CD4-positive, alpha-beta memory T cell (primary cell): ENCODE results near the gene COL6A5. TPM values are rescaled to one million over a fixed set of nuclear protein-coding genes. Genes with fewer than 3 reads are reported as not detected.

Experiments
- CTCF ChIA-PET: fragments of 350-600 bp; sonication (Branson Sonifier 250); formaldehyde crosslinking; loops from one replicate; lab custom pipeline; 2021; ENCODE audit warnings: inconsistent platforms; ENCODE audit not compliant: partially characterized antibody; lab: Charles Lee
- POLR2A ChIA-PET: fragments of 350-600 bp; sonication (Branson Sonifier 250); formaldehyde crosslinking; loops from one replicate; lab custom pipeline; 2021; ENCODE audit not compliant: partially characterized antibody; lab: Charles Lee
- DNase-seq, 5 donors: peaks; one replicate each; pipeline versions ENCODE4 v3.0.0 to v3.0.0-alpha.2; 2020 to 2022; ENCODE audit warnings: mixed read lengths in 1 of 5
- H3K27ac ChIP-seq: one replicate; pipeline ENCODE4 v1.7.0; 2013; ENCODE audit warnings: low read depth, low read length
- H3K27me3 ChIP-seq: 2 replicates; pipeline ENCODE4 v1.7.0; 2013; ENCODE audit warnings: mild to moderate bottlenecking, low read length, moderate library complexity; ENCODE audit not compliant: insufficient read depth
- H3K36me3 ChIP-seq: 2 replicates; pipeline ENCODE4 v1.7.0; 2013; ENCODE audit warnings: mild to moderate bottlenecking, low read length, moderate library complexity; ENCODE audit not compliant: insufficient read depth
- H3K4me1 ChIP-seq: 2 replicates; pipeline ENCODE4 v1.7.0; 2013; ENCODE audit warnings: mild to moderate bottlenecking, low read length, moderate library complexity; ENCODE audit not compliant: insufficient read depth
- H3K4me3 ChIP-seq, 2 donors: one replicate each; pipeline ENCODE4 v1.7.0; 2013; ENCODE audit warnings: low read length in 2 of 2, mild to moderate bottlenecking in 1 of 2
- H3K9me3 ChIP-seq, 2 donors: one replicate each; pipeline ENCODE4 v1.7.0; 2013; ENCODE audit warnings: low read length in 2 of 2, control low read depth in 1 of 2; ENCODE audit not compliant: control insufficient read depth in 1 of 2
- H3K27ac Mint-ChIP-seq, 7 donors: one replicate each; pipeline ENCODE4 v1.8.0; 2020 to 2021; ENCODE audit warnings: mixed read lengths in 7 of 7, mild to moderate bottlenecking in 6 of 7, inconsistent platforms in 3 of 7, moderate library complexity in 3 of 7
- H3K27me3 Mint-ChIP-seq, 2 donors: one replicate each; pipeline ENCODE4 v1.8.0; 2020 to 2021; ENCODE audit warnings: mixed read lengths in 2 of 2
- H3K36me3 Mint-ChIP-seq, 2 donors: one replicate each; pipeline ENCODE4 v1.8.0; 2020 to 2021; ENCODE audit warnings: mixed read lengths in 2 of 2, inconsistent platforms in 1 of 2, mild to moderate bottlenecking in 1 of 2
- H3K4me1 Mint-ChIP-seq, 4 donors: one replicate each; pipeline ENCODE4 v1.8.0; 2020 to 2021; ENCODE audit warnings: mixed read lengths in 4 of 4, mild to moderate bottlenecking in 1 of 4
- H3K4me3 Mint-ChIP-seq, 8 donors: one replicate each; pipeline ENCODE4 v1.8.0; 2020 to 2021; ENCODE audit warnings: mixed read lengths in 8 of 8, mild to moderate bottlenecking in 7 of 8, moderate library complexity in 6 of 8, inconsistent platforms in 3 of 8
- H3K9me3 Mint-ChIP-seq, 8 donors: one replicate each; pipeline ENCODE4 v1.8.0; 2020 to 2021; ENCODE audit warnings: mixed read lengths in 8 of 8, mild to moderate bottlenecking in 5 of 8, inconsistent platforms in 3 of 8, moderate library complexity in 1 of 8
- intact Hi-C: fragments of 100-400 bp; cut with micrococcal nuclease; formaldehyde crosslinking; loops from one replicate; pipeline ENCODE4 v1.15.1; 2023
- polyA plus RNA-seq, 2 donors: library from polyadenylated mRNA; unstranded; fragments of 300-500 nt; fragmentation: Illumina TruSeq; gene quantifications; one replicate each; pipeline ENCODE4 v1.2.3, GENCODE V29; 2021
- total RNA-seq, 2 experiments: library from RNA; stranded (reverse); gene quantifications; one replicate each; pipeline ENCODE4 v1.2.3, GENCODE V29; 2021

The COL6A5 gene
- total and polyA plus RNA-seq, 4 experiments from 2014 or later: not detected

GRCh38 chr3:130463221-130463620 lies 117.7 kb downstream of the COL6A5 start:
- intact Hi-C loops: no loop called here
- peaks cover 0 to 5% of the 10 kb centered on the region in 2 donors for H3K27me3 Mint-ChIP-seq
- no peaks in the 10 kb centered on the region for H3K36me3 ChIP-seq
- H3K27ac Mint-ChIP-seq: no peak overlapping the region
- H3K4me3 ChIP-seq: no peak overlapping the region
- DNase-seq: no peak
- H3K27ac ChIP-seq: no peak overlapping the region
- no peaks in the 10 kb centered on the region for H3K36me3 Mint-ChIP-seq
- H3K27me3 ChIP-seq: no peaks in the 10 kb centered on the region
- no peaks in the 10 kb centered on the region for H3K9me3 ChIP-seq
- peaks cover 0 to 3% (median 0%) of the 10 kb centered on the region in 8 donors for H3K9me3 Mint-ChIP-seq
- ChIA-PET POLR2A (no interaction called here), CTCF (no interaction called here)
- H3K4me3 Mint-ChIP-seq: no peak overlapping the region
- H3K4me1 Mint-ChIP-seq: no peaks in the 10 kb centered on the region
- no peaks in the 10 kb centered on the region for H3K4me1 ChIP-seq

GRCh38 chr3:130465521-130465920 lies 120.0 kb downstream of the COL6A5 start:
- Mint-ChIP-seq H3K27ac (no peak overlapping the region), H3K4me3 (no peak overlapping the region), H3K4me1 (no peaks in the 10 kb centered on the region), H3K9me3 (peaks cover 0 to 3% (median 0%) of the 10 kb centered on the region in 8 donors), H3K36me3 (no peaks in the 10 kb centered on the region), H3K27me3 (peaks cover 0 to 13% of the 10 kb centered on the region in 2 donors)
- intact Hi-C loops: no loop called here
- no peaks in the 10 kb centered on the region for H3K27me3 ChIP-seq
- no peaks in the 10 kb centered on the region for H3K9me3 ChIP-seq
- DNase-seq: no peak
- ChIA-PET CTCF (no interaction called here), POLR2A (no interaction called here)
- no peaks in the 10 kb centered on the region for H3K36me3 ChIP-seq
- no peak overlapping the region for H3K27ac ChIP-seq
- H3K4me1 ChIP-seq: no peaks in the 10 kb centered on the region
- H3K4me3 ChIP-seq: no peak overlapping the region

GRCh38 chr3:130468311-130468710 lies 122.8 kb downstream of the COL6A5 start:
- Histone ChIP-seq H3K27me3 (no peaks in the 10 kb centered on the region), H3K36me3 (no peaks in the 10 kb centered on the region), H3K27ac (no peak overlapping the region), H3K4me1 (no peaks in the 10 kb centered on the region), H3K4me3 (no peak overlapping the region), H3K9me3 (no peaks in the 10 kb centered on the region)
- intact Hi-C loops: no loop called here
- H3K4me1 Mint-ChIP-seq: no peaks in the 10 kb centered on the region
- H3K9me3 Mint-ChIP-seq: peaks cover 0 to 5% (median 0%) of the 10 kb centered on the region in 8 donors
- no peak overlapping the region for H3K27ac Mint-ChIP-seq
- no peak overlapping the region for H3K4me3 Mint-ChIP-seq
- H3K27me3 Mint-ChIP-seq: peaks cover 0 to 15% of the 10 kb centered on the region in 2 donors
- ChIA-PET POLR2A (no interaction called here), CTCF (no interaction called here)
- no peak for DNase-seq
- no peaks in the 10 kb centered on the region for H3K36me3 Mint-ChIP-seq

GRCh38 chr3:130470126-130470525 lies 124.7 kb downstream of the COL6A5 start:
- no peaks in the 10 kb centered on the region for H3K36me3 ChIP-seq
- no peak overlapping the region for H3K4me3 Mint-ChIP-seq
- no peaks in the 10 kb centered on the region for H3K27me3 ChIP-seq
- H3K27ac Mint-ChIP-seq: no peak overlapping the region
- intact Hi-C loops: no loop called here
- no peaks in the 10 kb centered on the region for H3K4me1 ChIP-seq
- H3K36me3 Mint-ChIP-seq: no peaks in the 10 kb centered on the region
- H3K9me3 Mint-ChIP-seq: peaks cover 0 to 9% (median 2%) of the 10 kb centered on the region in 8 donors
- no peaks in the 10 kb centered on the region for H3K4me1 Mint-ChIP-seq
- no peak overlapping the region for H3K27ac ChIP-seq
- ChIA-PET CTCF (no interaction called here), POLR2A (no interaction called here)
- H3K27me3 Mint-ChIP-seq: peaks cover 0 to 12% of the 10 kb centered on the region in 2 donors
- H3K4me3 ChIP-seq: no peak overlapping the region
- no peaks in the 10 kb centered on the region for H3K9me3 ChIP-seq
- no peak for DNase-seq

- H3K27ac Mint-ChIP-seq: no peak overlapping the region
- Histone ChIP-seq H3K27ac (no peak overlapping the region), H3K9me3 (no peaks in the 10 kb centered on the region), H3K4me1 (no peaks in the 10 kb centered on the region), H3K4me3 (no peak overlapping the region), H3K27me3 (no peaks in the 10 kb centered on the region), H3K36me3 (no peaks in the 10 kb centered on the region)
- H3K4me3 Mint-ChIP-seq: no peak overlapping the region
- H3K36me3 Mint-ChIP-seq: no peaks in the 10 kb centered on the region
- peaks cover 0 to 14% (median 2%) of the 10 kb centered on the region in 8 donors for H3K9me3 Mint-ChIP-seq
- intact Hi-C loops: no loop called here
- no peaks in the 10 kb centered on the region for H3K4me1 Mint-ChIP-seq
- no peak for DNase-seq
- ChIA-PET POLR2A (no interaction called here), CTCF (interaction anchor here (0.5 kb wide), 1 partner anchor 30 kb away, joined by 3 read pairs; no protein-coding TSS in a partner anchor)
- peaks cover 0 to 10% of the 10 kb centered on the region in 2 donors for H3K27me3 Mint-ChIP-seq
Measured at GRCh38 chr3:130473416-130473815, 127.9 kb downstream of the COL6A5 start.

- peaks cover 2 to 6% of the 10 kb centered on the region in 2 donors for H3K27me3 Mint-ChIP-seq
- H3K27me3 ChIP-seq: no peaks in the 10 kb centered on the region
- H3K9me3 Mint-ChIP-seq: peaks cover 0 to 8% (median 0%) of the 10 kb centered on the region in 8 donors
- no peak overlapping the region for H3K27ac ChIP-seq
- no peak overlapping the region for H3K27ac Mint-ChIP-seq
- no peaks in the 10 kb centered on the region for H3K4me1 ChIP-seq
- H3K36me3 ChIP-seq: no peaks in the 10 kb centered on the region
- ChIA-PET POLR2A (interaction anchor here (0.7 kb wide), 1 partner anchor 10 kb away, joined by 3 read pairs; no protein-coding TSS in a partner anchor), CTCF (no interaction called here)
- DNase-seq: no peak
- H3K9me3 ChIP-seq: no peaks in the 10 kb centered on the region
- no peaks in the 10 kb centered on the region for H3K4me1 Mint-ChIP-seq
- intact Hi-C loops: no loop called here
- no peak overlapping the region for H3K4me3 Mint-ChIP-seq
- no peak overlapping the region for H3K4me3 ChIP-seq
- no peaks in the 10 kb centered on the region for H3K36me3 Mint-ChIP-seq
Measured at GRCh38 chr3:130480736-130481135, 135.3 kb downstream of the COL6A5 start.

- POLR2A ChIA-PET: no interaction called here
- no peak overlapping the region for H3K4me3 ChIP-seq
- Mint-ChIP-seq H3K9me3 (no peaks in the 10 kb centered on the region), H3K4me1 (no peaks in the 10 kb centered on the region), H3K4me3 (no peak overlapping the region), H3K27me3 (no peaks in the 10 kb centered on the region), H3K36me3 (no peaks in the 10 kb centered on the region), H3K27ac (no peak overlapping the region)
- no peaks in the 10 kb centered on the region for H3K9me3 ChIP-seq
- CTCF ChIA-PET: no interaction called here
- H3K36me3 ChIP-seq: no peaks in the 10 kb centered on the region
- intact Hi-C loops: no loop called here
- H3K27me3 ChIP-seq: no peaks in the 10 kb centered on the region
- H3K4me1 ChIP-seq: no peaks in the 10 kb centered on the region
- no peak for DNase-seq
- H3K27ac ChIP-seq: no peak overlapping the region
Measured at GRCh38 chr3:130488288-130488687, 142.8 kb downstream of the COL6A5 start.
